ENCODE data around the gene ADGRL3.

GRCh38 chr4:61521451-61521850 lies 321.3 kb downstream of the ADGRL3 start:
- no peak for TF ChIP-seq POLR2A (IDR thresholded peaks at IDR 0.05)
- TF ChIP-seq, protein P1, sequence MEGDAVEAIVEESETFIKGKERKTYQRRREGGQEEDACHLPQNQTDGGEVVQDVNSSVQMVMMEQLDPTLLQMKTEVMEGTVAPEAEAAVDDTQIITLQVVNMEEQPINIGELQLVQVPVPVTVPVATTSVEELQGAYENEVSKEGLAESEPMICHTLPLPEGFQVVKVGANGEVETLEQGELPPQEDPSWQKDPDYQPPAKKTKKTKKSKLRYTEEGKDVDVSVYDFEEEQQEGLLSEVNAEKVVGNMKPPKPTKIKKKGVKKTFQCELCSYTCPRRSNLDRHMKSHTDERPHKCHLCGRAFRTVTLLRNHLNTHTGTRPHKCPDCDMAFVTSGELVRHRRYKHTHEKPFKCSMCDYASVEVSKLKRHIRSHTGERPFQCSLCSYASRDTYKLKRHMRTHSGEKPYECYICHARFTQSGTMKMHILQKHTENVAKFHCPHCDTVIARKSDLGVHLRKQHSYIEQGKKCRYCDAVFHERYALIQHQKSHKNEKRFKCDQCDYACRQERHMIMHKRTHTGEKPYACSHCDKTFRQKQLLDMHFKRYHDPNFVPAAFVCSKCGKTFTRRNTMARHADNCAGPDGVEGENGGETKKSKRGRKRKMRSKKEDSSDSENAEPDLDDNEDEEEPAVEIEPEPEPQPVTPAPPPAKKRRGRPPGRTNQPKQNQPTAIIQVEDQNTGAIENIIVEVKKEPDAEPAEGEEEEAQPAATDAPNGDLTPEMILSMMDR (IDR thresholded peaks at IDR 0.05), result no peak

Data from adrenal gland (tissue), 5 donors.